ENCODE data around the gene VPS26C. TPM values are rescaled to one million over a fixed set of nuclear protein-coding genes. Genes with fewer than 3 reads are reported as not detected.

Gene VPS26C
- total and polyA plus RNA-seq, 2 of the 13 experiments (the other 11 are each of a cell fraction or from before 2014, with no cell fraction given) = 30.3 to 39.7 TPM

GRCh38 chr21:37237764-37238163, 29.4 kb downstream of the VPS26C start:
- H3K9ac ChIP-seq (ENCODE audit: insufficient read depth, low read depth, low read length) = no peak overlapping the region
- H3K27ac ChIP-seq (ENCODE audit: extremely low read length, insufficient read depth, low read length) = no peak overlapping the region
- ChIA-PET CTCF (ENCODE audit: low intra/inter-chr PET ratio, low total read pairs) (no interaction called here), POLR2A (no interaction called here)
- DNase-seq (ENCODE audit: low spot score) (no peak), FAIRE-seq (no peak), ATAC-seq (no peak)
- peaks cover 4 to 57% of the 10 kb centered on the region in 2 experiments; a peak in 4 of 5 replicates for H3K36me3 ChIP-seq (replicated peaks in 1 of 2; ENCODE audit: control insufficient read depth in 1 of 2, insufficient read depth in 2 of 2, low read length in 2 of 2)
- no TSS peak for BruUV-seq (replicated peaks)
- intact Hi-C loops (cut with micrococcal nuclease; ENCODE audit: unreplicated experiment) (no loop called here), in situ Hi-C loops (cut with HindIII; ENCODE audit: extremely low pct_ligation_motif_present, low pct_unique_long_range_greater_than_20kb) (no loop called here)
- H3K27me3 ChIP-seq (ENCODE audit: control insufficient read depth in 1 of 2, insufficient read depth in 2 of 2, low read length in 2 of 2) = no peaks in the 10 kb centered on the region
- no peak overlapping the region for H3K4me3 ChIP-seq (replicated peaks in 1 of 3; ENCODE audit: insufficient read depth in 1 of 3, low read depth in 2 of 3, low read length in 3 of 3)
- H2AFZ ChIP-seq (ENCODE audit: low read length) = no peak overlapping the region
- WGBS (ENCODE audit: low lambda C conversion rate) = 89% methylated on average over 4 of the region's 4 CpGs
- no peaks in the 10 kb centered on the region for H3K4me1 ChIP-seq (ENCODE audit: insufficient read depth, low read length)
- no peak overlapping the region for H3K4me2 ChIP-seq (ENCODE audit: low read depth, low read length)
- H3K9me3 ChIP-seq (ENCODE audit: low read length) = no peaks in the 10 kb centered on the region
- H4K20me1 ChIP-seq (ENCODE audit: insufficient read depth, low read length) = no peaks in the 10 kb centered on the region
- H3K79me2 ChIP-seq (ENCODE audit: insufficient read depth, low read length) = peaks cover 3% of the 10 kb centered on the region
- TF ChIP-seq NR1H2 (CRISPR knock-in tag; IDR thresholded peaks at IDR 0.05; ENCODE audit: borderline replicate concordance, low read depth) (no peak), ZNF460 (CRISPR knock-in tag; IDR thresholded peaks at IDR 0.05; ENCODE audit: borderline replicate concordance) (no peak), ZNF781 (CRISPR knock-in tag; IDR thresholded peaks at IDR 0.05; ENCODE audit: borderline replicate concordance, not compliant biosample characterization) (no peak), ZNF142 (CRISPR knock-in tag; IDR thresholded peaks at IDR 0.05) (no peak), GZF1 (CRISPR knock-in tag; IDR thresholded peaks at IDR 0.05) (no peak), ZNF484 (CRISPR knock-in tag; IDR thresholded peaks at IDR 0.05; ENCODE audit: borderline replicate concordance, low read depth) (no peak), ZMYM2 (CRISPR knock-in tag; IDR thresholded peaks at IDR 0.05) (no peak), ATF7-NPFF (CRISPR knock-in tag; IDR thresholded peaks at IDR 0.05; ENCODE audit: low read depth) (no peak), ZNF547 (CRISPR knock-in tag; IDR thresholded peaks at IDR 0.05) (no peak), ZNF691 (CRISPR knock-in tag; IDR thresholded peaks at IDR 0.05; ENCODE audit: borderline replicate concordance, low read depth) (no peak), GATAD2A (CRISPR knock-in tag; IDR thresholded peaks at IDR 0.05) (no peak), ZNF33B (CRISPR knock-in tag; IDR thresholded peaks at IDR 0.05) (no peak)

Data from HepG2 (cell line).